MCF 10A (cell line): ENCODE measurements around the gene ERG. TPM values are rescaled to one million over a fixed set of nuclear protein-coding genes. Genes with fewer than 3 reads are reported as not detected.

Source experiments
- total RNA-seq: library from RNA; stranded (reverse); gene quantifications from 2 replicates; pipeline ENCODE4 v1.2.3, GENCODE V29; 2022

Gene ERG
- total RNA-seq, 1 experiment from 2014 or later, result not detected

Other genes with a start within 250 kb of the ERG start
- gene KCNJ15, start 241.5 kb downstream of the ERG start, total RNA-seq, result 2.2 and 2.4 TPM in 2 replicates